K562 (cell line): ENCODE measurements around the gene ZDHHC3. TPM values are rescaled to one million over a fixed set of nuclear protein-coding genes. Genes with fewer than 3 reads are reported as not detected.

Experiments used
- ATAC-seq: fragments of 200-7000 bp; cut with Tn5 transposase; 3 replicates; pipeline ENCODE4 v1.9.1; 2020; ENCODE audit warnings: moderate library complexity
- BruUV-seq: library from RNA; stranded (reverse); fragments of 400-500 nt; replicated peaks from 2 replicates; lab custom pipeline; 2021; lab: Mats Ljungman, UMichigan
- CTCF ChIA-PET: fragments of 300-600 bp; formaldehyde crosslinking; extraction: SDS; loops from one replicate; lab custom pipeline; 2021; ENCODE audit warnings: low intra/inter-chr PET ratio; lab: Yijun Ruan, JAX
- POLR2A ChIA-PET: fragments of 300-600, 350-650 bp; sonication (Branson Sonifier 250); formaldehyde crosslinking; extraction: SDS; loops from one replicate; lab custom pipeline; 2021; ENCODE audit warnings: antibody characterized with exemption, inconsistent platforms; lab: Yijun Ruan, JAX
- DNase-seq, 4 experiments: peaks; one replicate each; pipeline versions ENCODE4 v3.0.0 to v3.0.0-alpha.2; 2011 to 2018; ENCODE audit warnings: low spot score in 3 of 4, mixed read lengths in 3 of 4; ENCODE audit errors: extremely low read depth in 1 of 4
- FAIRE-seq: peaks from 2 replicates; lab custom pipeline; 2011; peaks lifted over from hg19 to GRCh38; lab: Jason Lieb, UNC
- H2AFZ ChIP-seq: 2 replicates; pipeline ENCODE4 v1.6.0; 2011; ENCODE audit warnings: low read depth, low read length, control low read depth, inconsistent platforms
- H3K27ac ChIP-seq: fragments of 200-600 bp; 3 replicates; pipeline ENCODE4 v1.8.0; 2011; ENCODE audit warnings: low read depth, mild to moderate bottlenecking, control low read depth, inconsistent platforms, low read length, moderate library complexity, mixed read lengths; ENCODE audit errors: extremely low read depth
- H3K27me3 ChIP-seq, 2 experiments: fragments of 300-600 bp in 1 of 2; 2 replicates in 1 of 2; 3 replicates in 1 of 2; pipeline versions ENCODE4 v1.6.0 to v1.8.0; 2011; ENCODE audit warnings: inconsistent platforms in 2 of 2, low read length in 2 of 2, mild to moderate bottlenecking in 1 of 2, mixed read lengths in 1 of 2, moderate library complexity in 1 of 2; ENCODE audit not compliant: control insufficient read depth in 2 of 2, insufficient read depth in 2 of 2
- H3K36me3 ChIP-seq: fragments of 300-600 bp; 3 replicates; pipeline ENCODE4 v1.8.0; 2011; ENCODE audit warnings: mild to moderate bottlenecking, low read length, inconsistent platforms; ENCODE audit not compliant: control insufficient read depth, insufficient read depth
- H3K4me1 ChIP-seq, 2 experiments: fragments of 200-600 bp in 1 of 2; replicated peaks in 1 of 2; 2 replicates in 1 of 2; 3 replicates in 1 of 2; pipeline versions ENCODE4 v1.5.1 to v1.8.0; 2011; ENCODE audit warnings: inconsistent platforms in 2 of 2, low read length in 2 of 2, mild to moderate bottlenecking in 1 of 2, mixed read lengths in 1 of 2, moderate library complexity in 1 of 2; ENCODE audit not compliant: control insufficient read depth in 2 of 2, insufficient read depth in 2 of 2
- H3K4me2 ChIP-seq: 2 replicates; pipeline ENCODE4 v1.6.1; 2011; ENCODE audit warnings: low read length, control low read depth, inconsistent platforms, mixed read lengths; ENCODE audit not compliant: insufficient read depth
- H3K4me3 ChIP-seq: fragments of 200-600 bp; sonication (generic), shearing (Covaris generic); 2 replicates; pipeline ENCODE4 v1.5.1; 2016; ENCODE audit warnings: control low read depth, inconsistent platforms
- H3K79me2 ChIP-seq: fragments of 200-600 bp; 3 replicates; pipeline ENCODE4 v1.8.0; 2011; ENCODE audit warnings: low read length, inconsistent platforms; ENCODE audit not compliant: control insufficient read depth, insufficient read depth
- H3K9ac ChIP-seq, 2 experiments: 2 replicates each; pipeline versions ENCODE4 v1.6.0 to v1.6.1; 2011; ENCODE audit warnings: low read depth in 2 of 2, low read length in 2 of 2, control low read depth in 1 of 2, inconsistent platforms in 1 of 2, mild to moderate bottlenecking in 1 of 2, mixed read lengths in 1 of 2; ENCODE audit not compliant: insufficient read depth in 1 of 2
- H3K9me1 ChIP-seq: one replicate; pipeline ENCODE4 v1.6.0; 2011; ENCODE audit warnings: inconsistent platforms, mild to moderate bottlenecking, low read length, moderate library complexity; ENCODE audit not compliant: control insufficient read depth, insufficient read depth
- H3K9me3 ChIP-seq: replicated peaks from 2 replicates; pipeline ENCODE4 v1.5.1; 2011; ENCODE audit warnings: low read depth, low read length, inconsistent platforms; ENCODE audit not compliant: control insufficient read depth, insufficient read depth
- H4K20me1 ChIP-seq: replicated peaks from 2 replicates; pipeline ENCODE4 v1.6.1; 2011; ENCODE audit warnings: low read length, inconsistent platforms, mixed read lengths; ENCODE audit not compliant: control insufficient read depth, insufficient read depth
- CC2D1A ChIP-seq: fragments of 450-650 bp; IDR thresholded peaks from 2 replicates; pipeline ENCODE4 v1.6.1; 2017; ENCODE audit warnings: mild to moderate bottlenecking
- HCFC1 ChIP-seq: IDR thresholded peaks from 2 replicates; pipeline ENCODE4 v1.6.1; 2012; ENCODE audit warnings: low read depth, low read length, improper control_type of control experiment
- HDAC1 ChIP-seq, 2 experiments: fragments of 450-650 bp; IDR thresholded peaks; 2 replicates each; pipeline ENCODE4 v1.6.1; 2016 to 2017; ENCODE audit warnings: inconsistent platforms in 1 of 2, mild to moderate bottlenecking in 1 of 2, moderate library complexity in 1 of 2
- HDAC6 ChIP-seq: IDR thresholded peaks from 2 replicates; pipeline ENCODE4 v1.6.1; 2012; ENCODE audit warnings: low read depth, mild to moderate bottlenecking, control low read depth, inconsistent platforms, low read length, moderate library complexity
- JUND ChIP-seq, 2 experiments: IDR thresholded peaks; 2 replicates in 1 of 2; 3 replicates in 1 of 2; pipeline ENCODE4 v1.6.1; 2011; ENCODE audit warnings: borderline replicate concordance in 2 of 2, low read depth in 2 of 2, low read length in 2 of 2, improper control_type of control experiment in 1 of 2, missing biosample characterization in 1 of 2, missing genetic modification characterization in 1 of 2, missing genetic modification reagents in 1 of 2
- RAD21 ChIP-seq, 2 experiments: fragments of 250-450 bp in 1 of 2; fragments of 450-650 bp in 1 of 2; sonication (Bioruptor Pico) in 1 of 2; formaldehyde crosslinking in 1 of 2; IDR thresholded peaks in 1 of 2; conservative IDR thresholded peaks in 1 of 2; 2 replicates each; pipeline versions ENCODE4 v1.4.0 to v1.8.0; 2020 to 2022; ENCODE audit warnings: mild to moderate bottlenecking in 2 of 2, moderate library complexity in 1 of 2
- REST ChIP-seq, 2 experiments: fragments of 450-650 bp; formaldehyde crosslinking in 1 of 2; IDR thresholded peaks; 2 replicates each; pipeline versions ENCODE4 v1.4.0 to v1.6.1; 2014 to 2020; ENCODE audit warnings: mild to moderate bottlenecking in 2 of 2, borderline replicate concordance in 1 of 2, low read depth in 1 of 2
- RNF2 ChIP-seq: sonication (generic); IDR thresholded peaks from 2 replicates; pipeline ENCODE4 v1.6.1; 2016
- SOX6 ChIP-seq: fragments of 450-650 bp; IDR thresholded peaks from 2 replicates; pipeline ENCODE4 v1.6.1; 2014; ENCODE audit warnings: mild to moderate bottlenecking
- TBL1XR1 ChIP-seq, 2 experiments: IDR thresholded peaks; 2 replicates each; pipeline ENCODE4 v1.6.1; 2012; ENCODE audit warnings: improper control_type of control experiment in 2 of 2, low read length in 2 of 2, mild to moderate bottlenecking in 1 of 2
- ZNF57 ChIP-seq: fragments of 450-650 bp; formaldehyde crosslinking; IDR thresholded peaks from 2 replicates; pipeline ENCODE4 v1.4.0; 2020; ENCODE audit warnings: mild to moderate bottlenecking, moderate library complexity
- ZNF766 ChIP-seq: fragments of 200-800 bp; sonication (Bioruptor generic); conservative IDR thresholded peaks from 2 replicates; pipeline ENCODE4 v1.6.1; 2016; ENCODE audit warnings: missing genetic modification characterization, missing compliant biosample characterization
- WGBS: fragments of 100-300 bp; shearing (Covaris generic); methylation state at CpG from one replicate; pipeline ENCODE4 v1.1.6; 2016; ENCODE audit warnings: low coverage, mixed read lengths; ENCODE audit not compliant: insufficient coverage; ENCODE audit errors: missing lambda C conversion rate; 5-methylcytosine and 5-hydroxymethylcytosine counted together
- in situ Hi-C: fragments of 300-500 bp; cut with MboI; formaldehyde crosslinking; loops from 4 replicates; pipeline ENCODE4 v1.15.0; 2018; ENCODE audit warnings: inconsistent platforms, mixed read lengths
- intact Hi-C: fragments of 100-400 bp; cut with micrococcal nuclease; formaldehyde crosslinking; loops from 2 replicates; pipeline ENCODE4 v1.14.2; 2022
- polyA plus RNA-seq, 8 experiments: library from polyadenylated mRNA; depleted of rRNA in 4 of 8; stranded (reverse) in 5 of 8; unstranded in 3 of 8; fragments of >200 nt; fragmentation: Nextera tagmentation in 2 of 8; fragmentation: Illumina TruSeq in 1 of 8; extraction: Ambion mirVana in 2 of 8; extraction: Trizol in 1 of 8; gene quantifications; 2 replicates each; pipeline versions ENCODE4 v1.2.1 to v1.2.3, GENCODE V29; 2011 to 2014; ENCODE audit warnings: inconsistent platforms in 1 of 8, missing spikeins in 1 of 8
- total RNA-seq, 7 experiments: library from RNA; depleted of rRNA in 6 of 7; stranded (reverse); fragments of >200 nt in 6 of 7; fragmentation: Illumina TruSeq in 2 of 7; extraction: Trizol in 2 of 7; gene quantifications; 2 replicates each; pipeline versions ENCODE4 v1.2.1 to v1.2.3, GENCODE V29; 2011 to 2021; ENCODE audit warnings: low replicate concordance in 1 of 7

Gene ZDHHC3
- total and polyA plus RNA-seq, 9 of the 15 experiments (the other 6 are each of a cell fraction or from before 2014, with no cell fraction given), result 10.3 to 120 (median 67.2) TPM

- no TSS peak for BruUV-seq
- no peak for TF ChIP-seq ZNF766 (CRISPR knock-in tag)
- peak; percentile 51 to 87 for TF ChIP-seq RAD21 (CRISPR knock-in tag; conservative IDR thresholded peaks at IDR 0.05 in 1 of 2, IDR thresholded peaks at IDR 0.05 in 1 of 2)
- TF ChIP-seq ZNF57 (CRISPR knock-in tag), result no peak
- peak; percentile 53; the same call in 1 of the 2 replicates for TF ChIP-seq CC2D1A
- TF ChIP-seq HCFC1, result 0 out of 2 replicates have a peak, but pooled peaks have one; percentile 36
- 0 out of 2 replicates have a peak, but pooled peaks have one; percentile 6 for TF ChIP-seq JUND (IDR thresholded peaks at IDR 0.05; ENCODE audit: borderline replicate concordance, low read depth, low read length)
- no peak for TF ChIP-seq JUND (tag; IDR thresholded peaks at IDR 0.05; ENCODE audit: borderline replicate concordance, low read depth, low read length)
- TF ChIP-seq TBL1XR1 (IDR thresholded peaks at IDR 0.05; ENCODE audit: low read length in 2 of 2), result peak in 1 of 2 experiments; percentile 48; a peak in 1 of 4 replicates
- no peak for TF ChIP-seq HDAC6
- peak in 1 of 2 experiments; percentile 48; a peak in 2 of 4 replicates for TF ChIP-seq HDAC1 (IDR thresholded peaks at IDR 0.05)
- TF ChIP-seq REST (IDR thresholded peaks at IDR 0.05; ENCODE audit: borderline replicate concordance), result peak; percentile 91
- TF ChIP-seq REST (CRISPR knock-in tag; IDR thresholded peaks at IDR 0.05; ENCODE audit: low read depth), result 0 out of 2 replicates have a peak, but pooled peaks have one; percentile 30
- TF ChIP-seq RNF2, result no peak
- TF ChIP-seq SOX6, result no peak
Observed at GRCh38 chr3:44913868-44914468, 62.0 kb downstream of the ZDHHC3 start.

More at GRCh38 chr3:44913868-44914468, 62.0 kb downstream of the ZDHHC3 start:
- CTCF ChIA-PET, result interaction anchor here (0.6 to 2.2 kb wide), 5 partner anchors 276 to 591 kb away, joined by 3 to 7 read pairs (median 4); no protein-coding TSS in a partner anchor
- Histone ChIP-seq H3K4me3 (no peak overlapping the region), H3K9ac (no peak overlapping the region), H2AFZ (no peak overlapping the region), H3K79me2 (no peaks in the 10 kb centered on the region), H3K4me1 (no peaks in the 10 kb centered on the region), H3K27ac (no peak overlapping the region), H3K36me3 (no peaks in the 10 kb centered on the region), H4K20me1 (no peaks in the 10 kb centered on the region), H3K4me2 (no peak overlapping the region), H3K9me1 (no peaks in the 10 kb centered on the region), H3K27me3 (peaks cover 0 to 5% of the 10 kb centered on the region in 2 experiments; a peak in 1 of 5 replicates), H3K9me3 (no peaks in the 10 kb centered on the region)
- POLR2A ChIA-PET, result interaction anchor here (0.6 to 1.2 kb wide), 7 partner anchors 9 to 406 kb away, joined by 3 to 5 read pairs (median 3); partner anchors contain the start of genes KIAA1143 and KIF15
- ATAC-seq (peak; percentile 93), DNase-seq (peak; percentile 81 to 85 (median 82)), FAIRE-seq (peak; percentile 95)
- in situ Hi-C loops (no loop called here), intact Hi-C loops (loop anchor here (1.0 to 2.0 kb wide), 2 partner anchors 382 to 591 kb away; no protein-coding TSS in a partner anchor)
- WGBS, result 4% methylated on average over 4 of the region's 4 CpGs
